Heart left ventricle (tissue), 16 donors: Measurements from ENCODE around the gene L3HYPDH. TPM values are rescaled to one million over a fixed set of nuclear protein-coding genes. Genes with fewer than 3 reads are reported as not detected.

Source experiments
- ATAC-seq, 4 donors: fragments of 200-7000 bp; cut with Tn5 transposase; one replicate each; pipeline ENCODE4 v1.9.1; 2020 to 2022; ENCODE audit warnings: moderate library complexity in 4 of 4, mild to moderate bottlenecking in 3 of 4, moderate number of reproducible peaks in 1 of 4
- DNase-seq, 5 donors: peaks; one replicate each; pipeline ENCODE4 v3.0.0-alpha.2; 2020
- H3K27ac ChIP-seq, 12 donors: fragments of 200-600 bp; sonication (generic) in 4 of 12; one replicate each; pipeline versions ENCODE4 v1.5.0 to v1.8.0; 2016 to 2022; ENCODE audit warnings: mild to moderate bottlenecking in 2 of 12
- H3K27me3 ChIP-seq, 9 donors: fragments of 200-600 bp; sonication (generic) in 2 of 9; one replicate each; pipeline versions ENCODE4 v1.5.1 to v1.8.0; 2016 to 2022; ENCODE audit warnings: mild to moderate bottlenecking in 3 of 9
- H3K36me3 ChIP-seq, 9 donors: fragments of 200-600 bp; sonication (generic) in 2 of 9; one replicate each; pipeline versions ENCODE4 v1.5.0 to v1.8.0; 2018 to 2022; ENCODE audit warnings: mild to moderate bottlenecking in 2 of 9
- H3K4me1 ChIP-seq, 12 donors: fragments of 200-600 bp; sonication (generic) in 4 of 12; one replicate each; pipeline versions ENCODE4 v1.5.0 to v1.8.0; 2016 to 2022; ENCODE audit warnings: mild to moderate bottlenecking in 3 of 12
- H3K4me3 ChIP-seq, 12 donors: fragments of 200-600 bp; sonication (generic) in 4 of 12; one replicate each; pipeline versions ENCODE4 v1.5.0 to v1.8.0; 2017 to 2022; ENCODE audit warnings: mild to moderate bottlenecking in 9 of 12, moderate library complexity in 4 of 12
- H3K9me3 ChIP-seq, 12 donors: fragments of 200-600 bp; sonication (generic) in 4 of 12; one replicate each; pipeline versions ENCODE4 v1.5.0 to v1.8.0; 2016 to 2022; ENCODE audit warnings: mild to moderate bottlenecking in 1 of 12
- CTCF ChIP-seq, 12 donors: fragments of 200-600 bp; sonication (generic) in 4 of 12; IDR thresholded peaks; one replicate each; pipeline versions ENCODE4 v1.5.0 to v1.8.0; 2018 to 2022; ENCODE audit warnings: antibody characterized with exemption in 12 of 12, mild to moderate bottlenecking in 5 of 12
- POLR2A ChIP-seq, 2 donors: fragments of 450-650 bp; IDR thresholded peaks; one replicate each; pipeline ENCODE4 v1.6.1; 2017; ENCODE audit warnings: antibody characterized with exemption in 2 of 2, mild to moderate bottlenecking in 2 of 2, moderate library complexity in 2 of 2
- WGBS, 4 donors: extraction: QIAGEN DNeasy Blood & Tissue Kit in 2 of 4; methylation state at CpG; one replicate each; pipeline versions ENCODE4 v1.1.5 to v1.1.7; 2013 to 2018; 5-methylcytosine and 5-hydroxymethylcytosine counted together
- intact Hi-C, 10 donors: fragments of 100-400 bp; cut with DNase I; formaldehyde crosslinking; loops; one replicate each; pipeline versions ENCODE4 v1.11.1 to v1.14.2; 2022
- polyA plus RNA-seq, 2 donors: library from polyadenylated mRNA; stranded (reverse); fragments of 200-250 nt; gene quantifications; one replicate each; pipeline ENCODE4 v1.2.3, GENCODE V29; 2013
- total RNA-seq, 9 donors: library from RNA; depleted of rRNA in 2 of 9; stranded (reverse); fragments of >200 nt in 2 of 9; fragmentation: NEBNext Ultra II Directional in 3 of 9; extraction: Animal tissue kit (Norgen Biotek cat#: 25700) in 3 of 9; gene quantifications; one replicate each; pipeline versions ENCODE4 v1.1.0 to v1.2.4, GENCODE V29; 2016 to 2023
- donor health status: ischemic (EF 13 %, LVEDD 7.1; RV severe dilation, severe dysfunction).
- donor health status: healthy with polysubstance abuse.
- donor health status: DM: no; HTN: yes; CAD: no.
- donor health status: DM: no; HTN: no; CAD: no.
- donor health status: ischemic (EF 25% LVEDD 6.9; RV normal size, moderate dysfunction).
- donor health status: ischemic (EF 25% LVEDD 5.7; RV mildly dilated, moderate dysfunction).
- donor health status: healthy.
- donor health status: DM: yes; HTN: yes; CAD: no.
- donor health status: ischemic (EF 35%, LVEDD 5.7; RV mildly dilated, moderate dysfunction).
- donor health status: nonischemic (EF 11% LVEDD 7.7; RV severe dilation, severe dysfunction).
- donor health status: DM: yes; HTN: yes; CAD: no.
- donor health status: PGD.
- donor health status: ischemic (EF 29% LVEDD 5.4; RV normal size, mild dysfunction).
- donor health status: nonischemic (EF 23%, LVEDD 6.1; RV moderate dilation, normal function).

Gene L3HYPDH
- total and polyA plus RNA-seq, 11 donors = 7.4 to 18.9 (median 14.1) TPM

DNA sequence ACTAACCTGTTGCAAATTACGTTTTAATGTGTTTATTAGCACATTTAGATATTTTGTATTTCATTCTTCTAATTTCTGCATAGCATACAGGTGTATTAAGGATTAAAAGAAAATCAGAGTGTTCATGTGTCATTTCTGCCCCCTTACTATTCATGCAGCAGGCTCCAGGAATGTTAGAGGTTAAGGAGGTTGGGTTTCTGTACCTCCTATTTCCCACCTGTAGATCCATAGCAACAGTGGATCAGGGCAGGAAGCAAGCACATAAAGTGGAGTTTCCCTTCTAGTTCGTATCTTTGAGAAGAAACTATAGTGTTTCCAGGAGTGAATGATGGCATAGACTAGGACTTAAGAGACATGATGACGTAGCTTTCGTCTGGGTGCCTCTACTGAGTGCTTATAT lies 19.0 kb upstream of the L3HYPDH start:
- DNase-seq = no peak
- Histone ChIP-seq H3K9me3 (no peaks in the 10 kb centered on the region), H3K36me3 (peaks cover 0 to 68% (median 42%) of the 10 kb centered on the region in 9 donors), H3K4me3 (no peak overlapping the region), H3K27me3 (no peaks in the 10 kb centered on the region), H3K4me1 (peaks cover 0 to 6% (median 0%) of the 10 kb centered on the region in 12 donors), H3K27ac (no peak overlapping the region)
- intact Hi-C loops = loop anchor here in 1 of 10 donors (10.0 kb wide), 1 partner anchor 682 kb away; no protein-coding TSS in a partner anchor
- TF ChIP-seq CTCF (IDR thresholded peaks at IDR 0.05) (no peak), POLR2A (IDR thresholded peaks at IDR 0.05) (no peak)
- WGBS, 4 donors = 71 to 94% (median 82%) methylated on average over 4 of the region's 4 CpGs
- no peak for ATAC-seq

DNA sequence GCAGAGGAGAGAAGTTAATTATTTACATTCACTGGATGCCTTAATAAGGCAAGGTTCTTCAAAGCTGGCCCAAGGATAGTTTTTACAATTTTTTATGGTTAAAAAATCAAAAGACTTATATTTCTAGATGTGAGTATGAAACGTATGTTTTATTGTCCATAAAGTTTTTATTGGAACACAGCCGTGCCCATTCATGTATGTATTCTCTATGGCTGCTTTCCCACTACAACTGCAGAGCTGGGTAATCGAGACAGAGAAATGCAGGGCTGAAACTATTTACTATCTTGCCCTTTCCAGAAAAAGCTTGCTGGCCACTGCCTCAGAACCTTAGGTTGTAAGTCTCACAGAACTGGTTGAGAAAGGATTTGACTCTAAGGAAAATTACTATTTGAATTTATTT lies 16.5 kb upstream of the L3HYPDH start:
- WGBS, 4 donors = 71 to 81% (median 74%) methylated on average over 3 of the region's 3 CpGs
- intact Hi-C loops = loop anchor here in 1 of 10 donors (10.0 kb wide), 1 partner anchor 684 kb away; no protein-coding TSS in a partner anchor
- Histone ChIP-seq H3K27ac (no peak overlapping the region), H3K4me1 (peaks cover 0 to 6% (median 0%) of the 10 kb centered on the region in 12 donors), H3K4me3 (no peak overlapping the region), H3K9me3 (no peaks in the 10 kb centered on the region), H3K27me3 (no peaks in the 10 kb centered on the region), H3K36me3 (peaks cover 0 to 93% (median 67%) of the 10 kb centered on the region in 9 donors)
- TF ChIP-seq POLR2A (IDR thresholded peaks at IDR 0.05) = no peak
- no peak for TF ChIP-seq CTCF (IDR thresholded peaks at IDR 0.05)
- ATAC-seq (no peak), DNase-seq (no peak)

GRCh38 chr14:59492384-59492783 lies 8.2 kb upstream of the L3HYPDH start:
- Histone ChIP-seq H3K4me1 (peaks cover 0 to 26% (median 1%) of the 10 kb centered on the region in 12 donors), H3K4me3 (no peak overlapping the region), H3K9me3 (no peaks in the 10 kb centered on the region), H3K27ac (no peak overlapping the region), H3K27me3 (no peaks in the 10 kb centered on the region), H3K36me3 (peaks cover 0 to 100% (median 96%) of the 10 kb centered on the region in 9 donors)
- WGBS, 4 donors = 49 to 60% (median 59%) methylated on average over 1 of the region's 1 CpG
- no peak for DNase-seq
- peak in 1 of 4 donors; percentile 55 for ATAC-seq
- intact Hi-C loops = no loop called here
- TF ChIP-seq POLR2A (IDR thresholded peaks at IDR 0.05) (no peak), CTCF (IDR thresholded peaks at IDR 0.05) (no peak)

DNA sequence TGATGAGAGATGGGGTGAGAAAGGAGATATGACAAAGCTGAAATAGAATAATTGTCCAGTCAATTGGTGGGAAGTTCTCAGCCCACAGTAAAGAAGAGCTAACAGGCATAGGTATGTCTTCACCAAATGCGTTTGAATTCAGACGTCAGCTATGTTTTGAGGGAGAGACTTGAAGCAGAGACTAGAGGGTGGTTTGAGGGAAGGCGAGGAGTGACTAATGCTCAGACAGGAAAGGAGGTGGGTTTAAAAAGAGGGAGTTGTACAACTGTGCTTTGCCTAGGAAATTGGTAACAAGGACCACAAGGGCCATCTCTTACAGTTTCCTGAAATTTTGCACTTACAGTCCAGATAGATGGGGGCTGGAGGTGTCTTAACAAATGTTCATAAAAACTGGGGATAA lies 6.5 kb upstream of the L3HYPDH start:
- DNase-seq (no peak), ATAC-seq (no peak)
- no peaks in the 10 kb centered on the region for H3K27me3 ChIP-seq
- no peak overlapping the region for H3K4me3 ChIP-seq
- H3K4me1 ChIP-seq = peaks cover 0 to 42% (median 9%) of the 10 kb centered on the region in 12 donors
- no peak overlapping the region for H3K27ac ChIP-seq
- 89 to 94% (median 90%) methylated on average over 3 of the region's 3 CpGs for WGBS, 4 donors
- peaks cover 0 to 86% (median 82%) of the 10 kb centered on the region in 9 donors for H3K36me3 ChIP-seq
- no peaks in the 10 kb centered on the region for H3K9me3 ChIP-seq
- intact Hi-C loops = no loop called here
- TF ChIP-seq POLR2A (IDR thresholded peaks at IDR 0.05) (no peak), CTCF (IDR thresholded peaks at IDR 0.05) (no peak)
